ENCODE results near the gene CFAP97D1.
A peak's percentile ranks its signal among the peaks of the same experiment; 100 is the strongest.
"Not testable (repeated sequence)": the region's sequence is repeated elsewhere in the genome, so short reads cannot be mapped to it uniquely, and the experiment has no call there.

Gene CFAP97D1

GRCh38 chr17:43768943-43769342 lies 11.3 kb upstream of the CFAP97D1 start:
- DNase-seq: no peak

DNA sequence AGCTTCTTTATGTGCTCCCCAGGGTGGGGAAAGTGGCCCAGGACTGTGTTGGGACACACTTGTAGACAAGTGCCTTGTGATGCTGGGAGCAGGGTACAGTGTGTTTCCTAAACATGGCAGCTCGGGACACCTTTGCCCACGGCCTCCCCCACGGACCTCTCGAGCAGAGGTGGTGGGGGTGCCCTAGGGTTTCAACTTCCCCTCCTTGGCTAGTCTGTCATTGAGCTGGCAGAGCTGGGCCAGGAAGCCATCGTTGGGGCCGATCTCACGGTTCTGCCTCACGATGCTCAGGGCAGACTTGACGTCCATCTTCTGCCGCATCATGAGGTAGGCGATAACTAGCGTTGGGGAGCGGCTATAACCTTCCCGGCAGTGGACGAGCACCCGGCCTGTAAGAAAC lies 10.8 kb upstream of the CFAP97D1 start:
- no peak for DNase-seq

DNA sequence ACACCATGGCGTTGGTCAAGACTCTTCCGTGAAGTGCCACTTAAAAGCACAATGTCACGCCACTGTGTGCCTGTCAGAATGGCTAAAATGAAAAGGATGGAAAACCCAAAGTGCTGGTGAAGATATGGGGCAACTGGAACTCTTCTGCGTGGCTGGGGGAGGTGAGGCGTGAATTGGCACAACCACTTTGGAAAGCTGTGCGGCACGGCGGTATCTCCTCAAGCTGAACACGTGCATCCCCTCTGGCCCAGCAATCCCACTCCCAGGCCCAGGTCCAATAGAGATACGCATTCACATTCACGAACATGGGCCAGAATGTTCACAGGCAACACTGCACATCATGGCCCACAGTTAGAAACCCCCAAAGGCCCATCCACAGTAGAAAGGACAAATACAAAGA lies 10.4 kb upstream of the CFAP97D1 start:
- DNase-seq: no peak

DNA sequence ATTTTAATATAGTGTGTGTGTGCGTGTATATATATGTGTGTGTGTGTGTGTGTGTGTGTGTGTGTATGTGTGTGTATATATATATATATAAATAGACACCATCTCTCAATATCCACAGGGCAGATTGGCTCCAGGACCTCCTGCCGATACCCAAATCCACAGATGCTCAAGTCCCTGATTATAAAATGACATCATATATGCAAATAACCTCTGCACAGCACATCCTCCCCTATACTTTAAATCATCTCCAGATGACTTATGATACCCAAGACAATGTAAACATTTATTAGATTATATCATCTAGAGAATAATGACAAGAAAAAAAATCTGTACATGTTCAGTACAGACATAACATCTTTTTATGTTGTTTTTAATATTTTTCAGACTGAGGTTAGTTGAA lies 9.3 kb upstream of the CFAP97D1 start:
- no peak for DNase-seq

GRCh38 chr17:43771463-43771862 lies 8.8 kb upstream of the CFAP97D1 start:
- DNase-seq: no peak

- DNase-seq: no peak
These were observed 7.2 kb upstream of the CFAP97D1 start for GRCh38 chr17:43772877-43773648.

DNA sequence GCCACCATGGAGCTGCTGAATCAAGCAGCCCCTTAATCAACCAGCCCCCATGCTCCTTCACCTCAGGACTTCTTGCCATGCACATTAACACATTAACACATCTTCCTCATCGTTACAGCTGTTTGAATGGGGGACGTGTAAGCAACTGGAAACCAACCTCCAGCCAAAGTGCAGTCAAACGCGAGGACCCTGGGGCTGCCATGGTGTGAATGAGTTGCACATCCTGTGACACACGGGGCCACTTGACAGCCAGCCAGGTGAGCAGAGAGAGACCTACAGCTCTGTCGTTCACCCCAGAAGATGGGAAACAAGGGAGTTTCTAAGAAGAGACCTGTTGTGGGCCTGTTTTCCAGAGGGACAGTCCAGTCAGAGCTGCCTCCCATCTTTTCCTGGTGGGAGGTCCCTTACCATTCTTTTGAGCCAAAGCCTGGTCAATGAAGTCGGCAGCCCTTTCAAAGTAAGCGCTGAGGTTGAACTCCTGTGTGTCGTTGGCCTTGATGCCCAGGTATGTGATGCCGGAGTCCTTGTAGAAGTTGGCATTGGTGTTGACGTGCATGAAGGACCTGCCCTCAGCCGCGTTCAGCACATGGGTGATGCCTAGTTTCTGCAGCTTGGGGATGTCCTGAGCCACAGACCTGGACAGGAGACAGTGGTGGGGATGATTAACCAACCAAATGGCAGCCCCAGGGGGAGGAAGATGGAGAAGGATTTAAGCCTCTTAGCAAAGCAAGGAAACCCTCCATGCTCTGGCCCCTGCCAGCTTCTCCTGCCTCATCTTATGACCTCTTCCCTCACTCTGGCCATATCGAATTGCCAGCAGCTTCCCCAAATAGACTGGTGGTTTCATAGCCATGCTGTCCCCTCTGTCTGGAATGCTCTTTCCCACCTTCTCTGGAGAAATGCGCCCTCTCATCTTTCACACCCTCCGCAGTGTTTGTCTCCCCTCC lies 5.7 kb upstream of the CFAP97D1 start:
- DNase-seq: no peak

DNA sequence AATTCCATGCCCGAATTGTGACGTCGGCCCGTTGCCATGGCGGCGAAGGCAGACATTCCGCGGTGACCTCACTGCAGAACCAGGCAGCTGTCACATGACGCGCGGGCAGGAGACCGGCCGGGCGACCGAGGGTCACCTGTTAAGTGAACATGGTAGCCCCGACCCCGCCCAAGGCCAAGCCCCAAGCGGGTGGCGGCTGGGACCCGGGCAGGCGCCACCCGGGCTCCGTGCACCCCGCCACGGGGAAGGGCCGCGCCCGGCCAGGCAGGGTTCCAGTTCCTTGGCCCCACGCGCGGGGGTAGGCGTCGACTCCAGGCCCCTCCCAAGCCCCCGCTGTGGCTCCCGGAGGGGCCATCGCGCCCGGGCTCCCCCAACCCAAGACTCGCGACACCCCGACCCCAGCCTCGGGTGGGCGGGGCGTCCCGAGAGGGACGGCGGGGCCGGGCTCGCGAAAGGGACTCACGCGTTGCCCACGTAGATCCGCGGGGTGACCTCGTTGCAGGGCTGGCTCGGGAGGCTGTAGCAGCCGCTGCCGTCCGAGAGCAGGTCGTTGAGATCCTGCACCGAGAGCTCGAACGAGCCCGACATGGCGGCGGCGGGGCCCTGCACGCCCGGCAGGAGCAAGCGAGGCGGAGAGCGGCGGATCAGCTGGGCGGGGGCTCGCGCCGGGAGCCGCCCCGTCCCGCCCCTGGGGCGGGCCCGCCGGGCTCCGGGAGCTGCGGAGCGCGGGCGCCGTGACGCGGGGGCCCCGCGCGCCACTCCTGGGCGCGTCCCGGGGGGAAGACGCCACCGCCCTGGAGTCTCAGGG lies 1.7 kb upstream of the CFAP97D1 start, which contains the start of gene DUSP3:
Gene DUSP3, minus strand, starts transcription at position 641 of the 808 bp plus-strand sequence. Its CDS starts 53 bp downstream, at position 588.
- peak; percentile 70 for DNase-seq

DNA sequence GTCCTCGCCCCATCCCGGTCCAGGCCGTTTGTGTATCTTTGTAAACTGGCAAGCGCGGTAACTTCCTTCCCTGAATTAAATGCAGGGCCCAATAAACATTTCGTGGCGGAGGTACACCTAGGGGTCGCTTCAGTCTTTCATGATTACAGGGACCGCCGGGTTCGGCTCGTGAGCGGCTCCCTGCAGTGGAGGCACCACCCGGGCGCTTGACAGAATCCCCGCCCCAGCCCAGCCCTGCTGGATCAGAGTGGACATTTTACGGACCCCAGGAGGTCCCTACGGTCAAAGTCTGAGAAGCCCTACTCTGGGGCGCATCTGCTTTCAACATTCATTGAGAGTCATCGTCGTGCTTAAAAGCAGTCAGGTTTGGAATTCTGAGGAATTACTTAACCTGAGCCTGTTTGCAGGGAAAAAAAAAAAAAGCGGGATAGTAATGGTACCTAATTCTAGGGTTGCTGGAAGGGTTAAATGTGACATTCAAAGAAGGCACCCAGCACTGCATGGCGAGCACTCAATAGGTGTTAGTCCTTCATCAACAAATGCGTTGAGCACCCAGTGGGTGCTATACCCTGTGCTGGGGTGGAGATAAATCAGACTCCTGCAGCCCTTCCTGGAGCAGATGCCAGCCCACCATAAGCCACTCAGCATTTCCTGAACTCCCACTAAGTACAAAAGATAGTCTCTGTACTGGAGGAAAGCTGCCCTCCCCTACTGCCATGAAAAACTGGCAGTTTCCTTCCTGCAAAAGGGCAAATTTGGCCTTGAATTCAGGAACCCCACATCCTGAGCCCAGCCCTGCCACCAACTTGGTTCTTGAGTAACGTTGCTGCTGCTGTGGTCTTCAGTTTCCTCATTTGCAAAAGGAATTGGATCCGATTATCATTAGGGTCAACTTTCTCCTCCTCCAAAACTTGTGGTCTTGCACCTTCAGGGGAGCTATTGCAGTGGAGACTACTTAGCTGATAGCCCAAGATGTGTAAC lies 800 bp upstream of the CFAP97D1 start:
- no peak for DNase-seq

DNA sequence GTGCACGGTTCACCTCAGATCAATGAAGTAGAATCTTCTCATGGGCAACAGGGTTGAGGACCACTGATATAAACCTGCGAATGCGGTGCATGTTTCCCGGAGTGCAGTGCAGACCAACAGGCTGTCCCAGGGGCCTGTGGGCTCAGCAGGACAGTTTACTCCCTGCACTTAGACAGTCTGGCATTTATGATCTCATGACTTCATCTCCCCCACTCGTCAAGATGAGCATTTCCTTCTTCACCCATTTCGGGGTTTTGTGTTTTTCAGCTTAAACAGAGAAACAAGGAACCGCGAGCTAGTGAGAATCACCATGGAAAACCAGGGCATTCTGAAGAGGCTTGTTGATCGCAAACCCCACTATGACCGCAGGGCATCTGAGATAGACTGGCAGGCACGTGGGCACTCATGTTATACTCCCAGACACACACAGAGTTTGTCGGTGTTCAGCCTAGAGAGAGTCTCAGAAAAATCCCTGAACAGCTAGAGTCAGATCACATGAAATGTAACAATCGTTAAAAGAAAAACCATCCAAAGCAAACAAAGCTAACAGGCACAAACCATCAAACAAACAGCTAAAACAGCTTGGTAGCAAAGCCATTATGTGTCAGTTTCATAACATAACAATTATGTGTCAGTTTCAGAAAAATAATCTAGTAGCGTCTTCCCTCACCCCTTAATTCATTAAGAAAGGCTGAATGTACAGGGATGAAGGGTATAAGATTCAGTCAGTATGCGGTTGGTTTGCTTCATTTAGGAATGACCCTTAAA lies 2.9 kb downstream of the CFAP97D1 start:
- DNase-seq: no peak

GRCh38 chr17:43784068-43784467 lies 3.8 kb downstream of the CFAP97D1 start:
- DNase-seq: no peak

GRCh38 chr17:43784628-43785101 lies 4.4 kb downstream of the CFAP97D1 start:
- DNase-seq: no peak

- DNase-seq: no peak
These were observed 7.5 kb downstream of the CFAP97D1 start for GRCh38 chr17:43787728-43788127.

DNA sequence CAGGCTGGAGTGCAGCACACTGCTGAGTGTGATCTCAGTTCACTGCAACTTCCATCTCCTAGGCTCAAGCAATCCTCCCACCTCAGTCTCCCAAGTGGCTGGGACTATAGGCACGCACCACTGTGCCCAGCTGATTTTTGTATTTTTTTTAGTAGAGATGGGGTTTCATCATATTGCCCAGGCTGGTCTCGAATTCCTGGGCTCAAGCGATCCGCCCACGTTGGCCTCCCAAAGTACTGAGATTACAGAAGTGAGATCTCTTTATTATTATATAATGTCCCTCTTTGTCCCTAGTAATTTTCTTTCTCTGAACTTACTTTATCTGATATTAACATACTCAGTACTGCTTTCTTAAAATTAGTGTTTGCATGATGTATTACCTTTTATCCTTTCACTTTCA lies 8.3 kb downstream of the CFAP97D1 start:
- DNase-seq: no peak

- no peak for DNase-seq
These were observed 9.2 kb downstream of the CFAP97D1 start for GRCh38 chr17:43789482-43789881.

DNA sequence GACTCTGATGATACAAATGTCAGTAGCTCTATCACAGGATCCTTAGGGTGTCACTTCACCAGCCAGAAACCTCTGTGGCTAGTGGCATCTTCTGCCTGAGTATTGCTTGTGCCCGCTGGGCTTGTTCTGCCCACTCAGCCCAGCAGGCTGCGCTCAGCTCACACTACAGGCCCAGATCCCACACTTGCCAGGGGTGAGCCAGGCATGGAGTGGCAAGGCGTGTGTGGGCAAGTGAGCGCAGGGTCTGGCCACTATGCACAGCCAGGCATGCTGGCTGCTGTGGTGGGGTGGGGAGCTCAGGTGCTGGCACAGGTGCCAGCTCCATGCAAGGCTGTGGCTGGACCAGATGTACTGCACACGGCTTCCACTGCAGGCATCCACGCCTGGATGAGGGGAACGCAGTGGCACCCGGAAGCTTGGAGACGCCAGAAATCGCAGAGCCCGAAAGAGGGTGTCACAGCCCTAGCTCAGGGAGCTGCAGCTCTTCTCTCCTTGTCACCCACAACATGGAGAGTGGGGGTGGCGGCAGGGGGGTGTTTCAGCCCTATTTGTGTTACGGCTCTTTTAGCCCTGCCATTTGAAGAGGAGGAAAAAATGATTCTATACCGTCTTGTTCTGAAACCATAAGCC lies 10.2 kb downstream of the CFAP97D1 start:
- no peak for DNase-seq

DNA sequence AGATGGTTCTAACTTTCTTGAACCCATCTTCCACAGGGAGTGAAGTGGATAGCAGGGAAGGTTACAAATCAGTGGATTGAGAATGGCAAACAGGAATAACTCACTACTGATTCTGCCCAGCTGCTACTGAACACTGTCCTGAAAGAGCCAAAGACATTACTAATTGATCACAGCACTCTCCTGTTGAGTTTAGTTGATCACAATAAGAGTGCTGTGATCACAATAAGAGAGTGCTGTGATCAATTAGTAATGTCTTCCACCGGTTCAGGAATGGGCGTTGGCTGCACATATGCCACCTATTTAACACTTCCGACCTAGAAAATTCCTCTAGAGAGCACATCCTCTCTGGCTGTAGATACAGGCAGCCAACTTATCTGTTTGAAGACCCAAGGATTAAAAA lies 11.4 kb downstream of the CFAP97D1 start:
- no peak for DNase-seq

DNA sequence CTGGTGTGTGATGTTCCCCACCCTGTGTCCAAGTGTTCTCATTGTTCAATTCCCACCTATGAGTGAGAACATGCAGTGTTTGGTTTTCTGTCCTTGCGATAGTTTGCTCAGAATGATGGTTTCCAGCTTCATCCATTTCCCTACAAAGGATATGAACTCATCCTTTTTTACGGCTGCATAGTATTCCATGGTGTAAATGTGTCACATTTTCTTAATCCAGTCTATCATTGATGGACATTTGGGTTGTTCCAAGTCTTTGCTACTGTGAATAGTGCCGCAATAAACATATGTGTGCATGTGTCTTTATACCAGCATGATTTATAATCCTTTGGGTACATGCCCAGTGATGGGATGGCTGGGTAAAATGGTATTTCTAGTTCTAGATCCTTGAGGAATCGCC lies 12.4 kb downstream of the CFAP97D1 start:
- not testable (repeated sequence) for DNase-seq

GRCh38 chr17:43798024-43798423 lies 17.8 kb downstream of the CFAP97D1 start:
- not testable (repeated sequence) for DNase-seq

- no peak for DNase-seq
These were observed 18.8 kb downstream of the CFAP97D1 start for GRCh38 chr17:43799047-43799446.

All from activated effector memory CD4-positive, alpha-beta T cell treated with Interleukin-2 at 50 U/mL for 16 hours (primary cell).